Activated T-cell treated with anti-CD3 and anti-CD28 coated beads, Interleukin-2, amount 50 U/mL, for 24 hours (primary cell): Measurements from ENCODE around the gene CDC42EP4.

Experiments
- DNase-seq: peaks from one replicate; pipeline ENCODE4 v3.0.0-alpha.2; 2020
- H3K27ac Mint-ChIP-seq: 2 replicates; pipeline ENCODE4 v1.8.0; 2020; ENCODE audit warnings: mild to moderate bottlenecking, mixed read lengths
- H3K27me3 Mint-ChIP-seq: 2 replicates; pipeline ENCODE4 v1.8.0; 2020; ENCODE audit warnings: mixed read lengths
- H3K36me3 Mint-ChIP-seq: 2 replicates; pipeline ENCODE4 v1.8.0; 2020; ENCODE audit warnings: low read depth, mixed read lengths
- H3K4me1 Mint-ChIP-seq: 2 replicates; pipeline ENCODE4 v1.8.0; 2020; ENCODE audit warnings: low read depth, mixed read lengths
- H3K4me3 Mint-ChIP-seq: 2 replicates; pipeline ENCODE4 v1.8.0; 2020; ENCODE audit warnings: mild to moderate bottlenecking, moderate library complexity, mixed read lengths
- H3K9me3 Mint-ChIP-seq: 2 replicates; pipeline ENCODE4 v1.8.0; 2020; ENCODE audit warnings: mixed read lengths

Gene CDC42EP4

DNA sequence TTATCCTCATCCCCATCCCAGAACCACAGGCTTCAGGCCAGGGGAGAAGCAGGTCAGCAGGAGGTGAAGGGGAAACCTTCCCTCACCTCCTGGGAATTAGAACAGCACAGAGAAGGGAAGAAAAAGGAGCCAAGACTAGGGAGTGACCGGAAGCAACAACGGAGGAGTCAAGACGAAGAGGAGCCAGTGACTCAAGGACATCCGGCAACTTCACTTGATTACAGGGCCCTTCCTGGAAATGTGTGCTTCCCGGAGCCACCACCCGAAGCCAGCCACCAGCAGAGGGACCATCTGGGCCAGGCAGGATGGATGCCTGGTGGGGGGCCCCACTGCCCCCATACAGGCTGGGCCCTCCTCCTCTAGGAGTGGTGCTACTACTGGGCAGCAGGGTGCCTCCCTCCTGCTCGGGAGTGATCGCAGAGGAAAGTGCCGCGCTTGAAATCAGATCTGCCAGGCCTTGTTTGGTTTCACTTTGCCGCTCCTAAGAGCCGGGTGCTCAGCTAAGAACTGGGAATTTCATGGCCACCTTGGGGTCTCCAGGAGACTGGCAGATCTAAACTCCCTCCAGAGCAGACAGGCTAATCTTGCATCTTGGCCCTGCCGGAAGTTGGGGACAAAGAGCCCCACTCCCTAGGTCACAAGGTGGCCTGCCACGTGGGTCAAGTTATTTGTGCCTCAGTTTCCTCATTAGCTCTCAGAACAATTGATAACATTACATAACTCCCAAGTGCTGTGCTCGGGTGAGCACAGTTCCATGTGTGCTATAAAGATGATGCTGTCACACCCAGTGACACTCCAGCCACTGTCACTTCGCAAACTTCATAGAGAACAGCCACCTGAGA is 6.6 kb downstream of the CDC42EP4 start:
- H3K27ac Mint-ChIP-seq = no peak overlapping the region
- no peak overlapping the region for H3K4me3 Mint-ChIP-seq
- H3K36me3 Mint-ChIP-seq = no peaks in the 10 kb centered on the region
- DNase-seq = no peak
- H3K9me3 Mint-ChIP-seq = no peaks in the 10 kb centered on the region
- H3K4me1 Mint-ChIP-seq = peaks cover 11% of the 10 kb centered on the region
- peaks cover 15% of the 10 kb centered on the region for H3K27me3 Mint-ChIP-seq

DNA sequence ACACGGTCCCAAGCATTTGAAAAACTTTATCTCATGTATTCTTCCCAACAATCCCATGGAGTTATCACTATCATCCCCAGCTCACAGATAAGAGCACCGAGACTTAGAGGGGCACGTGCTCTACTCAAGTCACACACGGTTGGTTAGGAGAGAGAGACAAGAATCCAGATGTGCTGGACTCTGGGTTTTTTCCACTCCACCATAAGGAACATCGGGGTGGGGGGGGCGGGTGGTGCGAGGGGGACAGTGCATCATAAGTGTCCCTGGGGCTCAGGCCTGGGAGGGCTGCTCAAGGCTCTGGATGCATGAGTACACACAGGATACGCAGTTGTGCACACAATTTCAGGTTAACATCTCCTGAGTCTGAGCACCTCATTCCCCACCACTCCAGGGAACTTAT is 7.4 kb downstream of the CDC42EP4 start:
- no peak overlapping the region for H3K27ac Mint-ChIP-seq
- peaks cover 4% of the 10 kb centered on the region for H3K4me1 Mint-ChIP-seq
- no peak overlapping the region for H3K4me3 Mint-ChIP-seq
- H3K9me3 Mint-ChIP-seq = no peaks in the 10 kb centered on the region
- H3K27me3 Mint-ChIP-seq = peaks cover 10% of the 10 kb centered on the region
- no peaks in the 10 kb centered on the region for H3K36me3 Mint-ChIP-seq
- no peak for DNase-seq

DNA sequence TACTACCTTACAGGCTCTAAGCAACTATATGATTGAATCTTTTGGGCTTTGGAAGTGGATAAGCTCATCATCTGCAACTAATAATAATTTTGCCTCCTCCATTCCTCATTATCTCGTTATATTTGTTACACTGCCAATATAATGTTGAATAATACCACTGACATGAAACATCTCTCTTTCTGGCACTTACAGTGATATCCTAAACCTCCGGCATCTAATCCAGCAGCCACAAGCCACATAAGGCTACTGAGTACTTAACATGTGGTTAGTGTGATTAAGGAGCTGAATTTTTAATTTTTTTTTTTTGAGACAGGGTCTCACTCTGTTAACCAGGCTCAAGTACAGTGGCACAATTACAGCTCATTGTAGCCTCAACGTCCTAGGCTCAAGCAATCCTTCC is 9.6 kb downstream of the CDC42EP4 start:
- no peaks in the 10 kb centered on the region for H3K36me3 Mint-ChIP-seq
- DNase-seq = no peak
- no peaks in the 10 kb centered on the region for H3K9me3 Mint-ChIP-seq

DNA sequence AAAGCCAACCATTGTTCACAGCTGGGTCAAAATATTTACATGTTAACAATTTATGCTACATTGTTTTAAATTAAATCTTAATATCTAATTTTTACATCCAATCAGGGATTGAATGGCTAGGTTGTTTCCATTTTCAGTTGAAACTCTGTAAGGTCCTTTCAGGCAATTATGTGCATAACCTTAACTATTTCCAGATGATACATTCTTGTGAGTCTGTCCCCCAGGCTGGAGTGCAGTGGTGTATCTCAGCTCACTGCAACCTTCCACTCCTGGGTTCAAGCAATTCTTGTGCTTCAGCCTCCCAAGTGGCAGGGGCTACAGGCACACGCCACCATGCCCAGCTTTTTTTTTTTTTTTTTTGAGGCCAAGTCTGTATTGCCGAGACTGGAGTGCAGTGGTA is 10.4 kb downstream of the CDC42EP4 start:
- Mint-ChIP-seq H3K36me3 (no peaks in the 10 kb centered on the region), H3K27ac (no peak overlapping the region), H3K4me1 (peaks cover 3% of the 10 kb centered on the region), H3K4me3 (no peak overlapping the region), H3K27me3 (peaks cover 8% of the 10 kb centered on the region), H3K9me3 (no peaks in the 10 kb centered on the region)
- no peak for DNase-seq

More for the DNA sequence above, 9.6 kb downstream of the CDC42EP4 start:
- peaks cover 8% of the 10 kb centered on the region for H3K27me3 Mint-ChIP-seq
- no peak overlapping the region for H3K4me3 Mint-ChIP-seq
- H3K4me1 Mint-ChIP-seq = peaks cover 3% of the 10 kb centered on the region
- H3K27ac Mint-ChIP-seq = no peak overlapping the region

DNA sequence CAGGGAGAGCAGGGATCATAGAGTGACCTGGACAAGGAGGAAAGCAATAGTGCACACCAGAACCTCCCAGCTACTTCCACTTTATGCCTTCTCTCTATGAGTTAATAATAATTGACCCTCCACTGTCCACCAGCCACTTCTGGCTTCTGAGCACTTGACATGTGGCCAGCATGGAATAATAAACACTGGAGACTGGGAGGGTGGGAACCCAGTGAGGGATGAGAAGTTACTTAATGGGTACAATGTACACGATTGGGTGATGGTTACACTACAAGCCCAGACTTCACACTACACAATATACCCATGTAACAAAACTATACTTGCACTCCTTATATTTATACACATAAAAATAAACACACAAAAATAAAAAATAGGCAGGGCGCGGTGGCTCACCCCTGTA is 11.4 kb downstream of the CDC42EP4 start:
- H3K4me1 Mint-ChIP-seq = peaks cover 3% of the 10 kb centered on the region

DNA sequence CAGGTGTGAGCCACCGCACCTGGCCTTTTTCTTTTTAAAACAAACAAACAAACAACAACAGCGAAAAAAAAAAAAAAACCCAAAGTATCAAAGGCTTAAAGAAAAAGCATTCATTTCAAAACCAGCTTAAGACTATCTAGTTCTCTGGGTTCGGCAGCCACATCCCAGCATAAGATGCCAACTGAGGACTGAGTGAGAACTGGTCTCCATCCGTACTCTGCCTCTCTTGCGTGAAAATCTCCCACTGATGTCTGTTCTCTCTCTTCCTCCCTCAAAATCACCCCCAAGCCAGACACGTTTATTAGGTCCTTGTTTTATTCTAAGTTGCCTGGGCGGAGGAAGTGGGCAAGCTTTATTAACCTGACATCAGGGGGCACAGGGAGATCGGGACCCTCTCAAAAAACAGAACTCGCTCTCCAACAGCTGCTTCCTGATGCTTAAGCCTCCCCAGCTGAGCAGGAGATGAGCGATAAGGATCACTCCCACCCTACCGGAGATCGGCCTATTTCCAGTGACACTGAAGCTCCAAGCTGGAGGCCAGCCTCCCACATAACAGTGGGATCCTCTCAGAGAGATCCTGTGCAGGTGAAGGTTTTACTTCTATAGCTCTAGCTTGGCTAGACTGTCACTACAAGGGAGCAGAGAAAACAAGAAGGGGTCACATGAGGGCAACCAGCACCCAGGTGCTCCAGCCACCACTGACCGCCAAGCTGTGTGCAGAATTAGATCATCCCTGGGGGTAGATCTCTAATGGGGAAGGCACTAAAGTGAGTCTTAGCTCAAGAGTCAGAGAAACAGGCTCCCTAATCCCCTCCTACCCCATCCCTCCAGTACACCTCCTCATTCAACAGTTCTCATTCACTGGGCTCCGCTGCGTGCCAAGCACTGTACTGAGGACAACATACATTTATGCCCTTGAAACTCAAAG is 13.6 kb downstream of the CDC42EP4 start:
- H3K27ac Mint-ChIP-seq = no peak overlapping the region
- H3K27me3 Mint-ChIP-seq = peaks cover 3% of the 10 kb centered on the region
- H3K4me1 Mint-ChIP-seq = no peaks in the 10 kb centered on the region

More for the DNA sequence above, 11.4 kb downstream of the CDC42EP4 start:
- no peak for DNase-seq
- H3K36me3 Mint-ChIP-seq = no peaks in the 10 kb centered on the region
- no peak overlapping the region for H3K27ac Mint-ChIP-seq
- H3K4me3 Mint-ChIP-seq = no peak overlapping the region
- H3K9me3 Mint-ChIP-seq = no peaks in the 10 kb centered on the region
- H3K27me3 Mint-ChIP-seq = peaks cover 8% of the 10 kb centered on the region

DNA sequence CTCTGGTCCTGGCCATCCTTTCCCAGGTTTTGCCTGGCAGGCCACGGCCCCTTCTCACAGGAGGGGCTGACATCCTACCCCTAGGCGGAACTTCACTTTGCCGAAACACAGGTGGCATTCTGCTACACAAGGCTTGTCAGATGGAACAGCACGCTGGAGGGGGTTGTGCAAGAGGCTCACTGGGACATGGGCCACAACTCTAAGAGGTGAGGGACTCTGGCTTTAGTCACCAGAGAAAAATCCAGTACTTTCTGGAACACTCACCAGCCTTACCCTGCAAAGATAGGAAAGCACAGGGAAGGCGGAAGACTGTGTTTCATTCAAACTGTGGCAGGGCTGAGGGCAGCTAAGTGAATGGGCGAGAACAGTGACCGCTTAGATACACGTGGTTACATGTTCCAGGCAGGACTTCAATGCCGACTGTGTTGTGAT is 18.3 kb downstream of the CDC42EP4 start:
- H3K4me3 Mint-ChIP-seq = no peak overlapping the region
- H3K36me3 Mint-ChIP-seq = no peaks in the 10 kb centered on the region
- H3K27ac Mint-ChIP-seq = no peak overlapping the region
- no peak for DNase-seq
- H3K27me3 Mint-ChIP-seq = peaks cover 3% of the 10 kb centered on the region
- H3K4me1 Mint-ChIP-seq = peaks cover 11% of the 10 kb centered on the region
- no peaks in the 10 kb centered on the region for H3K9me3 Mint-ChIP-seq

More for the DNA sequence above, 13.6 kb downstream of the CDC42EP4 start:
- no peaks in the 10 kb centered on the region for H3K9me3 Mint-ChIP-seq
- no peak for DNase-seq
- no peaks in the 10 kb centered on the region for H3K36me3 Mint-ChIP-seq
- H3K4me3 Mint-ChIP-seq = no peak overlapping the region

DNA sequence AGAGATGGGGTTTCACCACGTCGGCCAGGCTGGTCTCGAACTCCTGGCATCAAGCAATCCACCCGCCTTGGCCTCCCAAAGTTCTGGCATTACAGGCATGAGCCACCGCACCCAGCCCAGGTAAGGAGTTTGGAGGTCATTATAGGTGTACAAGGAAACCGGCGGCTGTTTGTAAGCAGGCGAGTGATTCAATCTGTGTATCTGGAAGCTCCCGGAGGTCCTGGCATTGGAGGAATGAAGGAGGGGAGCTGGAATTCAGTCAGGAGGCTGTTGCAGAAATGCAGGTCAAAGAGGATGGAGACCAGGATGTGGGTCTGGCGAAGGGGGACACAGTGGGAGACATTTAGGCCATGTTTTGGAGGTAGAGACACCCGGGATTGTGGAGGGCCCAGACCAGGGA is 18.8 kb downstream of the CDC42EP4 start:
- peaks cover 3% of the 10 kb centered on the region for H3K27me3 Mint-ChIP-seq

DNA sequence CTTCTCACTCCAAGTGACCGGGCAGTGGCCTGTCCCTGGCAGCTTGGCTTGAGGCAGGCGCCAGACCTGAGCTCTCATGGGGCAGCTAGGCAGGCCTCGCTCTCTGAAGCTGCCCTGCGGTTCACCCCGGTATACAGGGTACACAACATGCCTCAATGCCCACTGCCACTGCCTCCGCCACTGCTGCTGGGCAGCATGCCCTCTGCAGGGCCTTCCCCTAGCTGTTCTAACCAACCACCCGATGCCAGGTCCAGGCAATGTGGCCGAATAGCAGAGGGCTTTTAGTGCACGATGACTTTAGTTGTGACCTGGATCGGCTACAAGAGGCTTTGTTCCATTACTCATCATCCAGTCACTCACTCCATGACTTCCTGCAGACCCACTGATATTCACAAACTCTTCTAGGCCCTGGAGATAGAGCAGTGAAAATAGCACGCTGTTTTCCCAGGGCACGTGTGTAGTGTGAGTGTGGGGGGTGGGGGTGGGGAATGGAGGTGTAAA is 19.7 kb downstream of the CDC42EP4 start:
- Mint-ChIP-seq H3K36me3 (no peaks in the 10 kb centered on the region), H3K4me3 (no peak overlapping the region), H3K4me1 (peaks cover 11% of the 10 kb centered on the region), H3K9me3 (no peaks in the 10 kb centered on the region), H3K27me3 (peaks cover 3% of the 10 kb centered on the region), H3K27ac (no peak overlapping the region)
- DNase-seq = no peak

More for the DNA sequence above, 18.8 kb downstream of the CDC42EP4 start:
- H3K4me1 Mint-ChIP-seq = peaks cover 11% of the 10 kb centered on the region
- no peak overlapping the region for H3K27ac Mint-ChIP-seq
- no peaks in the 10 kb centered on the region for H3K36me3 Mint-ChIP-seq
- H3K9me3 Mint-ChIP-seq = no peaks in the 10 kb centered on the region
- no peak for DNase-seq
- H3K4me3 Mint-ChIP-seq = no peak overlapping the region

DNA sequence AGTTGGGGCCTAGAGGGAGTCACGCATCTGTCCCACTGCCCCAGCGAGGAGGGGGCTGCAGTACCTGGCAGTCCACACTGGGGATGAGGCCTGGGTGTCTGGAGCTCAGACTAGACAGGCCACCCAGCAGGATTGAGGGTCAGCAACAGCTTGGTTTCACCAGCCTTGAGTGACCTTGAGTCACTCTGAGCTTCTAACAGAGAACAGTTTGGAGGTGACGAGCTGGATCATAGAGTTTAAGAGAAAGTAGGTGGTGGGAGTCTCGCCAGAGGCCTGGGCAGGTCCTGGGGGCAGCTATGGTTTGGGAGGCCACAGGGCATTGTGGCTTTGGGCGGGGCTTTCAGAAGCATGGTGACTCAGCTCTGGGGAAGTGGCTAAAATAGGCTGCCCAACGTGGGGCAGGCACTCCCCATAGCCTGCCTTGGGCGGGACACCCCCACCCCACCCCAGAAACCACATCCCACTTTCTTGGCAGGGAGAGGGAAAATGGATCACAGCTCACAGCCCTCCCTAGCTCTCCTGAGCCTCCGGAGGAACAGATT is 20.5 kb downstream of the CDC42EP4 start:
- Mint-ChIP-seq H3K27me3 (peaks cover 3% of the 10 kb centered on the region), H3K27ac (peak overlapping the region; percentile 11)

DNA sequence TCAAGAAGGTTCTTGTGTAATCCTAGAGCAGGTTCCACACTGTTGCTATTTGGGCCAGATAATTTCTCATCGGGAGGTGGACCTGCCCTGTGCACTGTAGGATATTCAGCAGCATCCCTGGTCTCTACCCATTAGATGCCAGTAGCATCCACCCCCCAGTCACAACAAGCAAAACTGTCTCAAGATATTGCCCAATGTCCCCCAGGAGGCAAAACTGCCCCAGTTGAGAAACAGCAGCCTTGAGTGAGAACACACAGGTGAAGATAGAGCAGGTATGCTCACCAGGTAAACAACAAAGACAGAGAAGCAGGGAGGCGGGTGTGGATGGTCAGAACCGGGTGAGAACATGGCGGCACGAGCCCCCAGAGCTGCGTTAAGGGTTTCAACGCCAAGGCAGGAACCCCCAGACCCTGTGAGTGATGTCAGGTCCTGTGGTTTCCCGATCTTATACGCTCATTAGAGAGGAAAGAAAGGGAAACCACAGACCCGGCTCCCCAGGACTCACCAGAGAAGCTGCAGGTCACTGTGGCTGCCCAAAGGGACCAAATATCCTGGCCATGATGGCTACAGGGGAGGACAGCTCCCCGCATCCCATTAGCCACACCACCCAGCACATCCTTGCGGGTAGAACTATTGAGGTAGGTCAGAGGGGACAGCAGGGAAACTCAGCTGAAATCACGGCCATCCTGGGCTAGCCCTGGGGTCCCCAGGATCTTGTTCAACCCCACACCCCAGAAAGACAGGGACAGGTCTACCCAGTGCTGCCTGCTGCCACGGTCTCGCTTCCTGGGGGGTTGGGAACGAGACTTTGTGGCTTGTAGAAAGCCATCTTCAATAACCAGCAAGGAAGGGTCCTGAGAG is 21.2 kb downstream of the CDC42EP4 start:
- peaks cover 3% of the 10 kb centered on the region for H3K27me3 Mint-ChIP-seq
- no peaks in the 10 kb centered on the region for H3K9me3 Mint-ChIP-seq
- H3K4me1 Mint-ChIP-seq = peaks cover 11% of the 10 kb centered on the region
- no peaks in the 10 kb centered on the region for H3K36me3 Mint-ChIP-seq
- no peak for DNase-seq
- H3K4me3 Mint-ChIP-seq = no peak overlapping the region
- H3K27ac Mint-ChIP-seq = peak overlapping the region; percentile 11

More for the DNA sequence above, 20.5 kb downstream of the CDC42EP4 start:
- H3K4me1 Mint-ChIP-seq = peaks cover 11% of the 10 kb centered on the region
- no peak for DNase-seq
- no peaks in the 10 kb centered on the region for H3K9me3 Mint-ChIP-seq
- H3K4me3 Mint-ChIP-seq = no peak overlapping the region
- no peaks in the 10 kb centered on the region for H3K36me3 Mint-ChIP-seq

DNA sequence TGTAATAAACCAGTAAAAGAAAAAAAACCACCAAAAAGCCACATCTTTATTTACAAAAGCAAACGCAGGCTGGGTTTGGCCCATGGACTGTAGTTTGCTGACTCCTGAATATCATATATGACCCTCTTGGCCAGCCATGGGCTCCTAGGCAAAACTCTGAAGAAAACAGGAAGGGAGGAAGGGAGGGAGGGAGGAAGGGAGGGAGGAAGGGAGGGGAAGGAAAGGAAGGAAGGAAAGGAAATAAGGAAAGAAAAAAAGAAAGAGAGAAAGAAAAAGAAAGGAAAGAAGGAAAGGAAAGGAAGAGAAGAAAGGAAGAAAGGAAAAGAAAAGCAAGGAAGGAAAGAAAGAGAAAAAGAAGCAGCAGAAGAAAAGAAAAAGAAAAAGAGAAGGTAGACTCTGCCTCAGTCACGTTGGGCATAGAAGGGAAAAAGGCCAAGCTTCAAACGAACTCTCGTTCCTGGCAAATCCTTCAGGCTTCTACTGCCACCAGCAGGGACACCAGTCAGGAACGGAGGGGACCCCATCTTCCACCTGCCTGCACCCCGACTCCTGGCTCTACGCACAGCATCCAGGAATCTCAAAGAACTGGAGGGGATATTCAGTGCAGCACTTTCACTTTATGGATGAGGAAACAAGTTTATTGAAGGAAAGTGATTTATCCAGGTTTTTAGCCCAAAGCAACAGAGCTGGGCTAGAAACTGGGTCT is 22.1 kb downstream of the CDC42EP4 start:
- H3K4me1 Mint-ChIP-seq = peaks cover 11% of the 10 kb centered on the region

DNA sequence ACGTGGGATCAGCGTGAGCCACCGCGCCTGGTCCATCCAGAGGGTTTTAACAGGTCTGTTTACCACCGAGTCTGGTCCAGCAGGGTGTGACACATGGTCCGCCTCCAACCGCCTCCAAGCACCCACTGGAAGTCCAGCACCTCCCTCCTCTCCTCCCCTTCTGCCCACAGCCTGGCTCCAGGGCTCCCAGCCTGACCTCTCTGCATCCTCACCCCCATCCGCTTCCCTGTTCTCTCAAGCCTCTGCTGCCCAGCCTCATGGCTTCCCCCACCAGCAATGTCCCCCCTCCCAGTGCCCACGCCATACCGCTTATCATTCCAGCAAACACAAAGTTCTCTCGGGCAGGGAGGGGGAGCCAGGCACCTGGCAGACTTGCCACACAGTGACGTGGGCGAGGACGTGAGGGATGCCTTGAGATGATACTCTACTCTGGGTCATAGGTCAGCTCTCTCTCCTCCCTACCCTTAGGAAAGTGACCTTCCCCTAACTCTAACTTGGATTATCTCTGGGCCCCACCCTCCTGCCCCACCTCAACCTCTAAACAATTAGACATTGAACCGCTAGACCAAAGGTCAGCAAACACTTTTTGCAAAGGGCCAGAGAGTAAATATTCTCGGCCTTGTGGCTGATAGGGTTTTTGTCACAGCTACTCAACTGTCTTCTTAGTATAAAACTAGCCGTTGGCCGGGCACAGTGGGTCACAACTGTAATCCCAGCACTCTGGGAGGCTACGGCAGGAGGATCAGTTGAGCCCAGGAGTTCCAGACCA is 23.1 kb downstream of the CDC42EP4 start:
- H3K27ac Mint-ChIP-seq = no peak overlapping the region
- H3K27me3 Mint-ChIP-seq = no peaks in the 10 kb centered on the region
- H3K4me3 Mint-ChIP-seq = no peak overlapping the region
- DNase-seq = no peak
- no peaks in the 10 kb centered on the region for H3K36me3 Mint-ChIP-seq
- no peaks in the 10 kb centered on the region for H3K9me3 Mint-ChIP-seq
- H3K4me1 Mint-ChIP-seq = peaks cover 11% of the 10 kb centered on the region

More for the DNA sequence above, 22.1 kb downstream of the CDC42EP4 start:
- Mint-ChIP-seq H3K27me3 (no peaks in the 10 kb centered on the region), H3K9me3 (no peaks in the 10 kb centered on the region), H3K27ac (no peak overlapping the region), H3K36me3 (no peaks in the 10 kb centered on the region), H3K4me3 (no peak overlapping the region)
- DNase-seq = no peak
